Fibroblast of pulmonary artery (primary cell): ENCODE measurements around the gene VWC2L.

Source experiments
- DNase-seq: peaks from one replicate; pipeline ENCODE4 v3.0.0-alpha.2; 2010; ENCODE audit warnings: low read depth
- H3K4me3 ChIP-seq: replicated peaks from 2 replicates; pipeline ENCODE4 v1.5.1; 2011; ENCODE audit warnings: low read depth, mild to moderate bottlenecking, control low read depth, low read length, moderate library complexity
- TF ChIP-seq, protein P1 (sequence below): IDR thresholded peaks from 2 replicates; pipeline ENCODE4 v1.5.1; 2011; ENCODE audit warnings: mild to moderate bottlenecking, control low read depth, low read length, inconsistent platforms; ENCODE audit errors: missing control alignments

The VWC2L gene

DNA sequence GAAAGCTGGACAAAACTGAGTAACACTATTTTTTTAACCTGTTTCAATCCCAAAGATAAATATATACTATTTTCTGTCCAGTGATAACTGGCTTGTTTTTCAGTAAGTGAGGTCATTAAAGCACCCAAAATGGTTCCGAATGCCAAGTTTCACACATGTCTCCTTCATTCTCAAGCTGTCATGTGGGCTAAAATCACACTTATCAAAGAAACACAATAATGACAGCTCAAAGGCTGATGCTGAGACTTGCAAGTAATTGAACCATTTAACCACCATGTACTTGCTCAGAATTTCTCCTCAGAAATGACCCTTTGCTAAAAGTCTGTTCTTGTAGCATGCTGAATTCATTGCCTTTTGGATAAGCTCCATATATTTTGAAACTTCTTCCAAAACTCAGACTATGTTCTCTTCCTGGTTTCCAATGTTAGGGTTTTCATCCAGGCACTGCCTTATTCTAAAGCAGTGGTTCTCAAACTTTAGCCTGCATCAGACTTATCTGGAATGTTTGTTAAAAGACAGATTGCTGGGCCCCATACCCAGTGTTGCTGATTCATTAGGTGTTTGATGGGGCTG, 149.8 kb downstream of the VWC2L start:
- H3K4me3 ChIP-seq: no peak overlapping the region
- DNase-seq: no peak
- TF ChIP-seq, protein P1, sequence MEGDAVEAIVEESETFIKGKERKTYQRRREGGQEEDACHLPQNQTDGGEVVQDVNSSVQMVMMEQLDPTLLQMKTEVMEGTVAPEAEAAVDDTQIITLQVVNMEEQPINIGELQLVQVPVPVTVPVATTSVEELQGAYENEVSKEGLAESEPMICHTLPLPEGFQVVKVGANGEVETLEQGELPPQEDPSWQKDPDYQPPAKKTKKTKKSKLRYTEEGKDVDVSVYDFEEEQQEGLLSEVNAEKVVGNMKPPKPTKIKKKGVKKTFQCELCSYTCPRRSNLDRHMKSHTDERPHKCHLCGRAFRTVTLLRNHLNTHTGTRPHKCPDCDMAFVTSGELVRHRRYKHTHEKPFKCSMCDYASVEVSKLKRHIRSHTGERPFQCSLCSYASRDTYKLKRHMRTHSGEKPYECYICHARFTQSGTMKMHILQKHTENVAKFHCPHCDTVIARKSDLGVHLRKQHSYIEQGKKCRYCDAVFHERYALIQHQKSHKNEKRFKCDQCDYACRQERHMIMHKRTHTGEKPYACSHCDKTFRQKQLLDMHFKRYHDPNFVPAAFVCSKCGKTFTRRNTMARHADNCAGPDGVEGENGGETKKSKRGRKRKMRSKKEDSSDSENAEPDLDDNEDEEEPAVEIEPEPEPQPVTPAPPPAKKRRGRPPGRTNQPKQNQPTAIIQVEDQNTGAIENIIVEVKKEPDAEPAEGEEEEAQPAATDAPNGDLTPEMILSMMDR: no peak

DNA sequence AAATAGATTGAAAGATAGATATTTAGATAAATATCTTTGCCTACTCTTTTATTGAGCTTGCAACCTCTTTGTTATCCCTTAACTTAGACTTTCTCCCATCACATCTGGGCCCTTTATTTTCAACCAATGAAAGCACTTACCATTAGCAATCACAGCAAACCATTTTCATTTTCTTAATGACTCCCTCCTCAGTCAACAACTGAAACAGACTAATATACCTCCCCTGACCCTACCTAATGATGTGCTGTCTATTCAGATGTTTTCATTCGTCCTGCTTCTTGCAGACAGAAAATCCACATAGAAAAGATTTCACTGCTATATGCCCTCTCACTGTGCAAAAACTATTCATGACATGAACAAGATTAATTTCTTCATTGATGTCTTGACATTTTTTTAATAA, 154.4 kb downstream of the VWC2L start:
- no peak overlapping the region for H3K4me3 ChIP-seq
- no peak for DNase-seq
- TF ChIP-seq, protein P1: no peak

DNA sequence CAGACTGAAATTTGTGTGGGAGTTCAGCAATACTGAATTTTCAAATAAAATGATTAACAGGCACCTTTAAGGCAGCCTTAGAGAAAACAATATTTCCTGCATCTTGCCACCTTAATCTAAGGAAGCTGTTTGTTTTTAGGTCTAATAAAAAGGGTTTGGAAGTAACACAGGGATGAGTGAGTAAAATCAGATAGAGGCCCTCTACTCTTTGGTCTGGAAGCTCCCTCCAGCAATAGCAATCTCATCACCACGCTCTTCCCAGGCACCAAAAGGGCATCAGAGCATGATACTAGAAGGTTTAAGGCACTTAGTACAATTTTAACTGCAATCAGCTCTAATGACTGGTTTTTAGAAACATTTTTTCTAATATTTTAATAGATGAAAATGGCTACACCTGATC, 155.6 kb downstream of the VWC2L start:
- DNase-seq: no peak
- no peak overlapping the region for H3K4me3 ChIP-seq
- TF ChIP-seq, protein P1: no peak

DNA sequence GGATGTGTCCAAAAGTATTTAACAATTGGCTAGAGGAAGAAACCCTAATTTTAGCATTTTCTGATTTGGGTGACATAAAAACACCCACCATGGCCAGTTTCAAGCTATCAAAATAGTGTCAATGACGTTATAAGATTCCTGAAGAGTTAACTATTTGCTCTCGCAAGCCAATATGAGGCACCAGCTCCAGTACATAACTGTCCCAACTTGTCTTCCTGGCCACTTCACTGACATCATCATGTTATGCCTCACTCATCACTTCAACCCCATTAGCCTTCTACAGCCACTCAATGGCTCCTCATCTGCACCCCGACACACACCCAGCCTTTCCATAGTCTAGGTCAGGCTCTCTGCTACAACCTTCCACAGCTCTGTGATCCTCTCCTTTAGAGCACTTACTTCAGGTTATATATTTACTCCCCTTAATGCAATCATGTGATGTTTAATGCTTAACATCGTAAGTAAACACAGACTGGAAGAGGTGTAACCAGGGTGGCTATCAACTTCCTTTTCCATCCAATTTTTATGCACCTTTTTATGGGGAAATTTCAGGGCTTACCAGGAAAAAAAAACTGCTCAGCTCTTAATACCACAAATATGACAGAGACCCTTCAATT, 158.7 kb downstream of the VWC2L start:
- TF ChIP-seq, protein P1: no peak
- no peak for DNase-seq

DNA sequence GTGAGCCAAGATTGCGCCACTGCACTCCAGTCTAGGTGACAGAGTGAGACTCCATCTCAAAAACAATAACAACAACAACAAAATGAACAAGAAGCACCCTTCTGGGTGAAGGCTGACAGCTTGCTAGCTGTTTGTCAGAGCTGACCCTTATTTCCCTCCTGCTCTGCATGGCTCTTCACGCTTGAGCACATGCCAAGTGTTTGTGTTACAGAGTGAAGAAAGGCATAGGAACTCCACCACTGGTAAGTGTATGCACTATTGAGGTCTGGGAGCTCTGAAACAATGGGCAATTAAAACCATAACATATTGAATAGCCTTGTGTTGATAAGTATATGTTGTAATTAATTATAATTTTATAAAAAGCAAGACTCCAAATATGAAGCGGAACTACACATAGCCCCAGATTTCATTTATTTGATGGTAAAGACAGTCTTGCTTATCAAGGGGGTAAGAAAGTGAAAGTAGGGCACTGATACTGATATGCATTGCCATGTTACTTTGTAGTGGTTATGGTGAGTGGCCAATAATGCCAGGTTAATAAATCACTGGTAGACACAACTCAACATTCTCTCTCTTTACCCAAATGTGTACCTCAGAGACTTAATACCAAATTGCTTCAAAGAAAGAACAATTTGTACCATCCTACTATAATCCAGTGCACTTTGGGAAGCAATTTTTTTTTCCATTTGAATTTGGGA, 163.4 kb downstream of the VWC2L start:
- TF ChIP-seq, protein P1: no peak
- no peak for DNase-seq
- no peak overlapping the region for H3K4me3 ChIP-seq

More for the DNA sequence above, 158.7 kb downstream of the VWC2L start:
- no peak overlapping the region for H3K4me3 ChIP-seq

DNA sequence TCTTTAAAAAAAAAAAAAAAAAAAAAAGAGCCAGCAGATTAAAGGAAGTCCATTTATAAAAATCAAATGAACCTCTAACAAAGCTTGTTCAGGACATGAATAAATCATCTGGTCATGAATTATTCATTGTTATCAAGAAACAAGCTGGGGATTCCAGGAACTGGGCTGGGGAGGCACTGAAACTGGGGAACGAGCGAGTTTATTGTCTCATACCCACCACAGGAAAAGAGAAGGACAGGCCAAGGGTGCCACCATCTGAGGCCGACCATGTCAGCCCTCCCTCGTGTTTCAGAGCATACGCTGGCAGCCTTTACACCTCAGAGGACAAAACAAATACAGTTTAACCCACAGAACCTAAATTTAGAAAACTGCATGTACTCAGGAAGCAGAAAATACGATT, 164.2 kb downstream of the VWC2L start:
- no peak overlapping the region for H3K4me3 ChIP-seq
- DNase-seq: no peak

More for the DNA sequence above, 164.2 kb downstream of the VWC2L start:
- TF ChIP-seq, protein P1: no peak
